ENCODE measurements around the gene GPR160.

The GPR160 gene

GRCh38 chr3:170057550-170057949 is 19.8 kb downstream of the GPR160 start:
- no peak for DNase-seq (ENCODE audit: extremely low spot score)
- TF ChIP-seq, protein P1, sequence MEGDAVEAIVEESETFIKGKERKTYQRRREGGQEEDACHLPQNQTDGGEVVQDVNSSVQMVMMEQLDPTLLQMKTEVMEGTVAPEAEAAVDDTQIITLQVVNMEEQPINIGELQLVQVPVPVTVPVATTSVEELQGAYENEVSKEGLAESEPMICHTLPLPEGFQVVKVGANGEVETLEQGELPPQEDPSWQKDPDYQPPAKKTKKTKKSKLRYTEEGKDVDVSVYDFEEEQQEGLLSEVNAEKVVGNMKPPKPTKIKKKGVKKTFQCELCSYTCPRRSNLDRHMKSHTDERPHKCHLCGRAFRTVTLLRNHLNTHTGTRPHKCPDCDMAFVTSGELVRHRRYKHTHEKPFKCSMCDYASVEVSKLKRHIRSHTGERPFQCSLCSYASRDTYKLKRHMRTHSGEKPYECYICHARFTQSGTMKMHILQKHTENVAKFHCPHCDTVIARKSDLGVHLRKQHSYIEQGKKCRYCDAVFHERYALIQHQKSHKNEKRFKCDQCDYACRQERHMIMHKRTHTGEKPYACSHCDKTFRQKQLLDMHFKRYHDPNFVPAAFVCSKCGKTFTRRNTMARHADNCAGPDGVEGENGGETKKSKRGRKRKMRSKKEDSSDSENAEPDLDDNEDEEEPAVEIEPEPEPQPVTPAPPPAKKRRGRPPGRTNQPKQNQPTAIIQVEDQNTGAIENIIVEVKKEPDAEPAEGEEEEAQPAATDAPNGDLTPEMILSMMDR (IDR thresholded peaks at IDR 0.05; ENCODE audit: control extremely low read depth, extremely low read depth, low read depth, missing control alignments) = no peak
- ChIA-PET POLR2A (interaction anchor here (0.7 kb wide), 1 partner anchor 91 kb away, joined by 4 read pairs; the partner anchor contains the start of gene SEC62), CTCF (interaction anchor here (0.9 to 3.6 kb wide), 14 partner anchors 13 to 285 kb away, joined by 3 to 24 read pairs (median 4); partner anchors contain the start of genes GPR160 and SEC62)

- POLR2A ChIA-PET = interaction anchor here (0.7 kb wide), 1 partner anchor 91 kb away, joined by 4 read pairs; the partner anchor contains the start of gene SEC62
- DNase-seq (ENCODE audit: extremely low spot score) = no peak
- TF ChIP-seq, protein P1 (IDR thresholded peaks at IDR 0.05; ENCODE audit: control extremely low read depth, extremely low read depth, low read depth, missing control alignments) = no peak
- CTCF ChIA-PET = interaction anchor here (0.9 to 3.6 kb wide), 12 partner anchors 14 to 212 kb away, joined by 3 to 24 read pairs (median 4); partner anchors contain the start of genes GPR160 and SEC62
Measured at GRCh38 chr3:170058127-170058526, 20.3 kb downstream of the GPR160 start.

GRCh38 chr3:170059447-170059846 is 21.7 kb downstream of the GPR160 start:
- ChIA-PET POLR2A (no interaction called here), CTCF (interaction anchor here (2.0 to 3.6 kb wide), 3 partner anchors 13 to 92 kb away, joined by 4 to 24 read pairs (median 9); partner anchors contain the start of gene SEC62)
- TF ChIP-seq, protein P1 (IDR thresholded peaks at IDR 0.05; ENCODE audit: control extremely low read depth, extremely low read depth, low read depth, missing control alignments) = no peak
- DNase-seq (ENCODE audit: extremely low spot score) = no peak

- DNase-seq (ENCODE audit: extremely low spot score) = no peak
- ChIA-PET CTCF (interaction anchor here (0.7 to 0.9 kb wide), 2 partner anchors 10 to 16 kb away, joined by 5 read pairs; no protein-coding TSS in a partner anchor), POLR2A (no interaction called here)
- TF ChIP-seq, protein P1 (IDR thresholded peaks at IDR 0.05; ENCODE audit: control extremely low read depth, extremely low read depth, low read depth, missing control alignments) = no peak
Measured at GRCh38 chr3:170062068-170062467, 24.3 kb downstream of the GPR160 start.

DNA sequence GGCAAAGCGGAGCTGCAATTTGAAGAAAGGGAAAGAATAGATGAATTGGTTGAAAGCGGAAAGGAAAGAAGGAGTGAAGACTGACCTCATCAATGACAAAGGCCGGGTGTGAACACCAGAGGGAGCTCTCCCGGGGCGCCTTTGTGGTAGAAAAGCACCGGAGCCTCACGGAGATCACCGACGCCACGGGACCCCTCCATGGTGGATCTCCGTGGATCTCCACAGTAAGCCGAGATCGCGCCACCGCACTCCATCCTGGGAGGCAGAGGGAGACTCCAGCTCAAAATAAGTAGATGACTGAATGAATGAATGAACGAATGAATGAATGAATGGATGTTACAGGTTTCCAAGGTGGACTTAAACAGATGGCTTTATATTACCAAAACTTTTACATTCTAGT is 25.0 kb downstream of the GPR160 start:
- CTCF ChIA-PET = interaction anchor here (0.7 to 0.9 kb wide), 2 partner anchors 9 to 15 kb away, joined by 5 read pairs; no protein-coding TSS in a partner anchor

DNA sequence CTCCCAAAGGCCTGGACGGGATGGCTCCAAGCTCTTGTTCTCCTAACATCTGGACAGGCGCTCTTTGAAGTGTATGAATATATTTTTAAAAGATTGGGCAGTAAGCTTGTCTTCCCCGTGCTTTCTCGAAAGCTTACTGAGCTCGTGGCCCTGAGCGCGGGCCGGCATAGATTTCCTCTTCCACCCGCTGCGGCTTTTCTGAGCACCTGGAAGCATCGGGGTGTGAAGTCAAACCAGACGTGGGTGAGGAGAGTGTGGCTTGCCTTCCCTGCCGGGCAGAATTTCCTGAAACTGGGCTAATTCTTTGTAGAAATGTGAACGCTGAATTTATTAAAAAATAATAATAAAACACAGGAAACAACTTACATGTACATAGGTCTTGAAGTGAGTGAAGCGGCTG is 25.9 kb downstream of the GPR160 start:
- no peak for DNase-seq (ENCODE audit: extremely low spot score)
- POLR2A ChIA-PET = interaction anchor here (0.7 kb wide), 1 partner anchor 9 kb away, joined by 4 read pairs; no protein-coding TSS in a partner anchor
- CTCF ChIA-PET = interaction anchor here (1.2 kb wide), 1 partner anchor 9 kb away, joined by 3 read pairs; no protein-coding TSS in a partner anchor

More for the DNA sequence above, 25.0 kb downstream of the GPR160 start:
- DNase-seq (ENCODE audit: extremely low spot score) = no peak
- TF ChIP-seq, protein P1 (IDR thresholded peaks at IDR 0.05; ENCODE audit: control extremely low read depth, extremely low read depth, low read depth, missing control alignments) = no peak
- POLR2A ChIA-PET = no interaction called here

More for the DNA sequence above, 25.9 kb downstream of the GPR160 start:
- TF ChIP-seq, protein P1 (IDR thresholded peaks at IDR 0.05; ENCODE audit: control extremely low read depth, extremely low read depth, low read depth, missing control alignments) = no peak
